Stomach smooth muscle (tissue), 2 donors: Measurements from ENCODE around the gene SART1.
A peak's percentile ranks its signal among the peaks of the same experiment; 100 is the strongest.

Experiments
- H3K27ac ChIP-seq: one replicate; pipeline ENCODE4 v1.7.0; 2013; ENCODE audit warnings: mild to moderate bottlenecking, low read length, inconsistent platforms
- H3K27me3 ChIP-seq, 2 donors: one replicate each; pipeline ENCODE4 v1.7.0; 2013; ENCODE audit warnings: low read length in 2 of 2; ENCODE audit not compliant: insufficient read depth in 2 of 2, control insufficient read depth in 1 of 2
- H3K36me3 ChIP-seq, 2 donors: one replicate each; pipeline ENCODE4 v1.7.0; 2013; ENCODE audit warnings: low read length in 2 of 2; ENCODE audit not compliant: control insufficient read depth in 2 of 2, insufficient read depth in 2 of 2
- H3K4me1 ChIP-seq: one replicate; pipeline ENCODE4 v1.7.0; 2013; ENCODE audit warnings: low read length; ENCODE audit not compliant: control insufficient read depth, insufficient read depth
- H3K4me3 ChIP-seq, 2 donors: one replicate each; pipeline ENCODE4 v1.7.0; 2013; ENCODE audit warnings: low read length in 2 of 2
- H3K9ac ChIP-seq, 2 donors: one replicate each; pipeline ENCODE4 v1.7.0; 2013; ENCODE audit warnings: low read length in 2 of 2, mild to moderate bottlenecking in 1 of 2
- H3K9me3 ChIP-seq, 2 donors: one replicate each; pipeline ENCODE4 v1.7.0; 2013; ENCODE audit warnings: low read length in 2 of 2; ENCODE audit not compliant: control insufficient read depth in 2 of 2
- donor health status: healthy.
- donor health status: Pancreatic carcinoma.

Gene SART1

DNA sequence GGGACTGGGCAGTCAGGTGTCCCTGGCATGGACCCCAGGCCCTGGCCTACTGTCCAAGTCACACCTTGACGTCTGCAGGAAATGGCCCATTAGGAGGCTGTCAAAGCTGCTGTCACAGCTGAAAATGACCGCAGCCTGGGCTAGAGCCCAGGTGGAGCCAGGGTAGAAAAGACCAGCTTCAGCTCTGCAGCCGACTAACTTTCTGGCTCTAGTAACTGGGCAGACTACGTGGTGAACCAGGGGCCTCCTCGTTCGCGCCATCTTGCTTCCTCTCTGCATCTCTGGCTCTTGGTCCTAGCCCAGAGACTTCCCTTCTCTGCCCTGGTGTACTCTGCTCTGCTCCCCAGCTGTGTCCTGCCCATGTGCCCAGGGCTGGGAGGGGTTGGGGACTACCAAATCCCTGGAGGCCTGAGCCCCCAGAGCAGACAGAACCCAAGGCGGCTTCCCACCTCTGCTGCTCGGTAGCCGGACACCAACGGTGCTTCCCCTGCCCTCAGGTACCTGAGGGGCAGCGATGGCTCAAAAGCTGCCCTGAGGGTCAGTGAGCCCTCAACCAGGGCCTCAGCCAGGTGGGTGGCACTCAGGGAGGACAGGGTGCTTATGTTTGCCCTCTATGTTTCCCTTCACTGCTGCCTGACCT is 19.7 kb downstream of the SART1 start:
- Histone ChIP-seq H3K9me3 (no peaks in the 10 kb centered on the region), H3K27me3 (no peaks in the 10 kb centered on the region), H3K4me1 (peaks cover 8% of the 10 kb centered on the region), H3K27ac (no peak overlapping the region), H3K9ac (no peak overlapping the region), H3K4me3 (no peak overlapping the region), H3K36me3 (peaks cover 14 to 21% of the 10 kb centered on the region in 2 donors)

DNA sequence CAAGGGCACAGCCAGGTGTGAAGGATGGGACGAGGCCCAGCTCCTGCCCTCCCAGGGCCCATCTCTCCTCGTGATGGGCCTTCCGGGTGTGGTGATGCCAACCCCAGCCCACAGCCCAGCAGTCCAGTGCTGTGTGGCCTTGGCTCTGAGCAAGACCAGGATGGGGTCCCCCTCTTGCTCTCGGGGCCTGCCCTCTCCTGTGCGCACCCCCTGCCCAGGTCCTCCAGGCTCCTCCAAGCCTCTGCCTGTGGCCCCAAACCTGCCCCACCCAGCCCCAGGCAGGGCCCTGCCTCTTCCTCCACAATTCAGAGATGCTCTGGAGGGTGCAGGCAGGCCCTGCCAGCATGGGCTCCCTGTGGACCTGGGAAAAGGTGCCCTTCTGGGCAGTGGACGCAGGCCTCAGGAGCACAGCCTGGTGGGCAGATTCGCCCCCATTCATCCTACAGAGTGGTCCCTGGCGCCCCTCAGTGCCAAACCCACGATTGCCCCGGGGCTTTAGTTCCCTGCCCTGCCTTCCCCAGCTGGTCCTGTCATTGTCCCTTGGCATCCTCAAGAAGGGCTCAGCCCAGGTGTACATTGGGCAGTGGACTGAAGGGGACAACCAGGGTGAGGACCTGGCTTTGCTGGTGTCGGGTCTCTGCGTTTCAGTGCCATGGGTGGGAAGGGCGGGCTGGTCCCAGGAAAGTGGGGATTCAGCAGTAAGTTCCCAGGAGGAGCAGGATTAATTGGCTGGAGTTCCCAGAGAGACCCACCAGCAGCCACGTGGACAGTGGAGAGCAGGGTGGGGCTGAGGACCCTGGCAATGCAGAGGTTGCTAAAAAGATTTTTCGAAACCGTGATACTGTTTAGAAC is 20.7 kb downstream of the SART1 start:
- Histone ChIP-seq H3K9ac (no peak overlapping the region), H3K27me3 (no peaks in the 10 kb centered on the region)

DNA sequence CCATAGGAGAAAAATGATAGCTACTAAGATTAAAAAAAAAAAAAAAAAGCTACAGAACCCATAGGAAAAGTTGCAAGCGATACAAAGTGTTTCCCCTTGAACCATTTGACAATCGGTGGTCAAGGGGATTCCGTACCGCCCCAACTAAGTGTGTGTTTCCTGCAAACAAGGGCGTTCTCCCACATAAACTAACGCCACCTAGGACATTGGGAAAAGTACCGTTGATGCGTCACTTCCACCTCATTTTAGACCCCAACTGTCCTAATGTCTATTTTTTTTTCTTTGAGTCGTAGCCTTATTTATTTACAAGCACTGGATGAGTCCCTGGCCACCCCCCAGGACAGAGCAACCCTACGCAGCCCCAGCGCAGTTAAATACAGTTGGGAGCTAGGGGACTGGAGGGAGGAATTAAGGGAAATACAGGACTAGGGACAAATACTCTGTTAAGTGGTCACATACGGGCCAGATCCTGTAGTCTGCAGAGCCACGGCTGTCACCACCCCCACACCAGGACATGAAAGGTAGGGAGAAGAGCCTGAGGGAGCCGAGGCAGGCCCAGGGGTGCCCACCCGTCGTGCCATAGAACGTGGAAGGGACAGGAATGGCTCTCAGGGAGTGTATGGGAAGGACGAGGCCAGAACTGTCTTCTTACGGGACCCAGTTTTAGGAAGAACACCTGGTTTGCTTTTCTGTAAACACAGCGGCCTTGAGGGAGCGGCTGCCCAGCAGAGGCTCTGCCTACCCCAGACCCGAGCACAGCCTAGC is 21.5 kb downstream of the SART1 start:
- Histone ChIP-seq H3K36me3 (peaks cover 4 to 8% of the 10 kb centered on the region in 2 donors), H3K9me3 (no peaks in the 10 kb centered on the region), H3K4me1 (peaks cover 8% of the 10 kb centered on the region), H3K27me3 (no peaks in the 10 kb centered on the region), H3K4me3 (no peak overlapping the region), H3K9ac (no peak overlapping the region), H3K27ac (peak overlapping the region; percentile 62)

More for the DNA sequence above, 20.7 kb downstream of the SART1 start:
- Histone ChIP-seq H3K9me3 (no peaks in the 10 kb centered on the region), H3K4me3 (no peak overlapping the region), H3K36me3 (peaks cover 8 to 16% of the 10 kb centered on the region in 2 donors), H3K4me1 (peaks cover 8% of the 10 kb centered on the region), H3K27ac (no peak overlapping the region)

DNA sequence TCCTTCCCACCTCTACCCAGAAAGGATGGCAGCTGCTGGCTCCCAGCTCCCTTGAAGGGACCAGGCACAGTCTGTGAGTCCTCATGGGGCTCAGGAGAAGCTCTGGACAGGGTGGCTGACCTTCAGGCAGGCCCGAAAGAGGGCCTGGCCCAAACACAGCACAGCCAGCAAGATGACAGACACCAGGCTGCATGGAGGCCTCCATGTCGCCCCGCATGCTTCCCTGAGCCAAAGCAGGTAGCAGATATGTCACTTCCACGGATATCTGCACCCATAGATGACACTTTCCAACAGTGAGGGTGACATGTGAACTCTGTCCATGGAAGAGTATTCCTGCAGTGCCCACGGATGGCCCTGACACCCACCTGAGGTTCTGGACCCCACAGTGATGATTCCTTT is 22.1 kb downstream of the SART1 start:
- peaks cover 8% of the 10 kb centered on the region for H3K4me1 ChIP-seq
- H3K4me3 ChIP-seq = no peak overlapping the region
- no peaks in the 10 kb centered on the region for H3K27me3 ChIP-seq
- H3K36me3 ChIP-seq = peaks cover 4 to 8% of the 10 kb centered on the region in 2 donors
- H3K9ac ChIP-seq = no peak overlapping the region
- peak overlapping the region; percentile 62 for H3K27ac ChIP-seq
- H3K9me3 ChIP-seq = no peaks in the 10 kb centered on the region

DNA sequence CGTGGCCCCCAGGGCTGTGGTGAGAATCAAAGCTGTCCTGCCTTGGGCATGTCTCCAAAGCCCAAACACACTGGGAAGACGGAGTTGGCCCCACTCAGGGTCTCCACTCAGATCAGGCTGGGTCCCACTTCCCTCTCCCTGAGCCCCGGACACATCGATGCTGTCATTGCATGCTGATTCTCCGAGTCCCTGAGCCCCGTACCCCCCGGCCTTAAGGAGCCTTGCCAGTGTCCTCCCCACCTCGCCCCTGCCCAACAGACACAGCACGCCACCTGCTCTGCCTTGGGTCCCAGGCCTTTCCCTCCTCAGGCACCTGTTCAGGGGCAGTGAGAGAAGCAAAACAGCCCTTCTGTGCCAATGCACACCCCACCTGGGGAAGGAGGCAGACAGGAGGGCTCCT is 25.8 kb downstream of the SART1 start:
- Histone ChIP-seq H3K36me3 (no peaks in the 10 kb centered on the region), H3K27ac (no peak overlapping the region), H3K9ac (no peak overlapping the region), H3K4me1 (peaks cover 11% of the 10 kb centered on the region), H3K27me3 (no peaks in the 10 kb centered on the region), H3K4me3 (no peak overlapping the region), H3K9me3 (no peaks in the 10 kb centered on the region)

DNA sequence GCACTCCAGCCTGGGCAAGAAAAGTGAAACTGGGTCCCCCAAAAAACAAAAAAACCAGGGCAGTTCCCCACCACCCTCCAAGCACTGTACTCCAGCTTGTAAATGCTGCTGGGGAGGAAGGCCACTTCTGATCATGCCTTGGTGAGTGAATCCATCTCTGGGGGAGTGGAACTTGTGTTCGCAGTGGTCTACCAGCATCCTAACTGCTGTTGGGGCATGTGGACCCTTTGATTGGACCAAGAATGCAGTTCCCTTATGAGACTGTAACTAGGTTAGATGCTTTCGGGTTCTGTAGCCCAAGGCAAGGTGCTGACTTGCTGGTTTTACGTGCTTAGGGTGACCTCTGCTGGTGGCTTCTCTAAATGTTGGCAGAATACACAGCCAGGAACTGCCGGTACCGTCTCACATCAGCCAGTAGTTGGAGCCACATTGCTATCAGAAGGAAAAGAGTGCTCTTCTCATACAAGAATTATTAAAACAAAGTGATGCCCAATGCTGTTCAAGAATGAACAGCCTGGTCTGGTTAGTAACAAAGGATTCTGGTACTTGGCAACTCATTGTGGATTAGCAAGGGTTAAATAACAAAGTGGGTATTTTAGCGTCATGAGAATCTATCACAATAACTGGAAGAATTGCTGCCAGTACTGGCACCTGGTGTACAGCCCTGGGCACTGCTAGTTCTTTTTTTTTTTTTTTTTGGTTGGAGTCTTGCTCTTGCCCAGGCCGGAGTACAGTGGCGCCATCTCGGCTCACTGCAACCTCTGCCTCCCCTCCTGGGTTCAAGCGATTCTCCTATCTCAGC is 27.5 kb downstream of the SART1 start:
- Histone ChIP-seq H3K27ac (peak overlapping the region; percentile 31), H3K9me3 (no peaks in the 10 kb centered on the region), H3K4me3 (no peak overlapping the region), H3K36me3 (no peaks in the 10 kb centered on the region), H3K9ac (no peak overlapping the region), H3K27me3 (no peaks in the 10 kb centered on the region), H3K4me1 (peaks cover 9% of the 10 kb centered on the region)

DNA sequence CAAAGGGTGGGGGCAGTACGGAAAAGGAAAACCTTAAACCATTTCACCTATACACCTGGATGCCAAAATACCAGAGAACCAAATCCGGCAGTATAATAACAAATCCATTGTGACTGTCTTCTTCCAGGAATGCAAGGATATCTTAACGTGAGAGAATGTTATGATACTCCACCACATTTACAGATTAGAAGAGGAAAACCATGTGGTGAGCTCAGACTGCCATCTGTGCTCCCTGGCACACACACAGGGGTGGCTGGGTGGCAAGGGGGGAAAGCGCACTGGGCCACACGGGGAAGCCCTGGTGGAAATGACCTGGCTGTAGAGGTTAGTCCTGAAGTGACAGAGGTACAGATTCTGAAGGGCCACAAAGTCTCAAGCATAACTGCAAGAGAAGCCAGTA is 30.5 kb downstream of the SART1 start:
- no peak overlapping the region for H3K27ac ChIP-seq
- H3K9me3 ChIP-seq = no peaks in the 10 kb centered on the region
- peaks cover 3% of the 10 kb centered on the region for H3K4me1 ChIP-seq
- H3K36me3 ChIP-seq = no peaks in the 10 kb centered on the region
- H3K27me3 ChIP-seq = no peaks in the 10 kb centered on the region
- H3K4me3 ChIP-seq = no peak overlapping the region
- no peak overlapping the region for H3K9ac ChIP-seq

DNA sequence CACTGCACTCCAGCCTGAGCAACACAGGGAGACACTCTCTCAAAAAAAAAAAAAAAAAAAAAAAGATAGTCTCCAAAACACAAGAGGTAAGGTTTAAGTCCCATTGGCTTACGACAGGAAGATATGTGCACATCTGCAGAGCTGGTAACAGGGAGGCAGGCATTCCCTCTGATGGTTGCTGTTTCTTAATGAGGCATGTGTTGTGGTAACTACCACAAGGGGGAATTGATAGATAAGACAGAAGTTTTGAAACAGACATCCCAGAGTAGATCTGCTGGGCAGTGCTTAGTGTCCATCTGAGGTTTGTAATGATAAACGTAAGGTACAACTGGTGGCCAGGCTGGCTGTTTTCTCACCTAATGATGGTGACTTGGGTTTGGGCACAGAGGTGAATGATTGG is 35.8 kb downstream of the SART1 start:
- Histone ChIP-seq H3K36me3 (peaks cover 31 to 32% of the 10 kb centered on the region in 2 donors), H3K27me3 (no peaks in the 10 kb centered on the region), H3K4me1 (peaks cover 18% of the 10 kb centered on the region), H3K9me3 (no peaks in the 10 kb centered on the region), H3K27ac (no peak overlapping the region), H3K4me3 (no peak overlapping the region), H3K9ac (no peak overlapping the region)

DNA sequence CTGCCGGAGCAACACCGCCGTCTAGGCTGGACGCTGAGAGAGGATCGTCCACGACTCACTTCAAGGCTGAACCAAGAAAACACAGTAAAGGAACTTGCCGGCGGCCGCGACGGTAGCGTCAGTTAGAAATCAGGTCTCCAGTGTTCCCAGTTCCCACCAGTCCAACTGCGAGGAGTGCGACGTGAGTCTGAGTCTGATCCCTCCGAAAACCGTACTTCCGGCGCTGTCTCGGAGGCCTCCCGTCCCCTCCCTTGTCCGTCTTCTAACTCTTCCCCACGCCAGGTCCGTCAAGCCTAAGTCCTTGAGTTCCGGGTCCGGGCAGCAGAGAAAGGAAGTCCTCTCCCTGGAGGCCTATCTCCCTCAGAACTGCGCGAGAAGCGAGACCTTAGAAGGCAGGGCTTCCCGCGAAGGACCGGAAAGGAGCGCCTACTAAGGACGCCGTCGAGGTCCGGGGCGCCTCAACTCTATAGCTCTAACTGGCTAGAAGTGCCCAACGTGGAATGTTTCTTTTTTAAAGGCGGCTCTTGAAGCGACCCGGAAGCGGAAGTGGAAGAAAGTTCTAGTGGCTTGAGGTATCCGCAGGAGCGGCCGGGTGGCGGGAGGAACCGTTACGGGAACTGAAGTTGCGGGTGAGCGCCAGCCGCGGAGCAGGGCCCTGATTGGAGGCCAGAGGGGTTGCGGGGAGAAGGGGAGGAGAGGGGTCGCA is 40.6 kb downstream of the SART1 start, which contains the start of the genes BANF1 and EIF1AD:
TSS of gene BANF1 (plus strand) at position 562 of the 706 bp plus-strand sequence. CDS start 748 bp downstream, outside the sequence.
TSS of gene EIF1AD (minus strand) at position 216 of the 706 bp plus-strand sequence. CDS start 1,768 bp downstream, outside the sequence.
- Histone ChIP-seq H3K27me3 (no peaks in the 10 kb centered on the region), H3K9ac (peak within 1 kb of the TSS; percentile 98 to 99), H3K27ac (peak within 1 kb of the TSS; percentile 92), H3K4me1 (peaks cover 28% of the 10 kb centered on the region), H3K9me3 (no peaks in the 10 kb centered on the region), H3K36me3 (peaks cover 42 to 44% of the 10 kb centered on the region in 2 donors), H3K4me3 (peak within 1 kb of the TSS; percentile 99)
